Rectal smooth muscle tissue (tissue), 1 donor: ENCODE results near the gene CEBPA.
"Not testable (repeated sequence)": the region's sequence is repeated elsewhere in the genome, so short reads cannot be mapped to it uniquely, and the experiment has no call there.

Experiments used
- H3K27ac ChIP-seq: one replicate; pipeline ENCODE4 v1.7.0; 2013; ENCODE audit warnings: low read depth, low read length, inconsistent platforms
- H3K27me3 ChIP-seq: one replicate; pipeline ENCODE4 v1.7.0; 2013; ENCODE audit warnings: low read length; ENCODE audit not compliant: control insufficient read depth, insufficient read depth
- H3K36me3 ChIP-seq: one replicate; pipeline ENCODE4 v1.7.0; 2013; ENCODE audit warnings: low read length; ENCODE audit not compliant: control insufficient read depth, insufficient read depth
- H3K4me1 ChIP-seq: one replicate; pipeline ENCODE4 v1.7.0; 2013; ENCODE audit warnings: low read length; ENCODE audit not compliant: control insufficient read depth, insufficient read depth
- H3K4me3 ChIP-seq: one replicate; pipeline ENCODE4 v1.7.0; 2013; ENCODE audit warnings: low read length
- H3K9ac ChIP-seq: one replicate; pipeline ENCODE4 v1.7.0; 2013; ENCODE audit warnings: low read length

The CEBPA gene

GRCh38 chr19:33317991-33318390 is 15.7 kb upstream of the CEBPA start:
- not testable (repeated sequence) for H3K27ac ChIP-seq, H3K9ac ChIP-seq, H3K36me3 ChIP-seq, H3K4me3 ChIP-seq, H3K27me3 ChIP-seq, H3K4me1 ChIP-seq

DNA sequence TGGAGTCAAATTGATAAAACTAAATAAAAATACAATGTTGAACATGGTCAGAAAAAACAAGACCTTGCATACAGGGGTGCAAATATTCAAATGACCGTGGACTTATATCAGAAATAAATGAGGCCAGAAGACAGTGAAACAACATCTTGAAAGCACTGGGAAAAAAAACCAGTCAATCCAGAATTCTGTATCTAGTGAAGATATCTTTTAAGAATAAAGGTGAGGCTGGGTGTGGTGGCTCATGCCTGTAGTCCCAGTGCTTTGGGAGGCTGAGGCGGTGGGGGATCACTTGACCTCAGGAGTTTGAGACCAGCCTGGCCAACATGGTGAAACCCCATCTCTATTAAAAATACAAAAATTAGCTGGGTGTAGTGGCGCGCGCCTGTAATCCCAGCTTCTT is 15.2 kb upstream of the CEBPA start:
- no peak overlapping the region for H3K27ac ChIP-seq
- H3K4me3 ChIP-seq: no peak overlapping the region
- H3K4me1 ChIP-seq: no peaks in the 10 kb centered on the region
- no peaks in the 10 kb centered on the region for H3K27me3 ChIP-seq
- H3K36me3 ChIP-seq: no peaks in the 10 kb centered on the region
- no peak overlapping the region for H3K9ac ChIP-seq

- Histone ChIP-seq H3K27me3 (no peaks in the 10 kb centered on the region), H3K9ac (no peak overlapping the region), H3K4me1 (no peaks in the 10 kb centered on the region), H3K27ac (no peak overlapping the region), H3K36me3 (no peaks in the 10 kb centered on the region), H3K4me3 (peak overlapping the region; percentile 19)
These were observed 14.4 kb upstream of the CEBPA start for GRCh38 chr19:33316541-33317264.

DNA sequence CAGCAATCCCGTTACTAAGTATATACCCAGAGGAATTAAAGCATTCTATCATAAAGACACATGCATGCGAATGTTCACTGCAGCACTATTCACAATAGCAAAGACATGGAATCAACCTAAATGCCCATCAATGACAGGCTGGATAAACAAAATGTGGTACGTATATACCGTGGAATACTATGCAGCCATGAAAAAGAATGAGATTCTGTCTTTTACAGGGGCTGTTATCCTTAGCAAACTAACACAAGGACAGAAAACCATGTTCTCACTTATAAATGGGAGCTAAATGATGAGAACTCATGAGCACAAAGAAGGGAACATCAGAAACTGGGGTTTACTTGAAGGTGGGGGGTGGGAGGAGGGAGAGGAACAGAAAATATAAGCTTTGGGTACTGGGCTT is 10.5 kb upstream of the CEBPA start:
- not testable (repeated sequence) for H3K4me1 ChIP-seq, H3K4me3 ChIP-seq, H3K9ac ChIP-seq, H3K27me3 ChIP-seq, H3K36me3 ChIP-seq, H3K27ac ChIP-seq

DNA sequence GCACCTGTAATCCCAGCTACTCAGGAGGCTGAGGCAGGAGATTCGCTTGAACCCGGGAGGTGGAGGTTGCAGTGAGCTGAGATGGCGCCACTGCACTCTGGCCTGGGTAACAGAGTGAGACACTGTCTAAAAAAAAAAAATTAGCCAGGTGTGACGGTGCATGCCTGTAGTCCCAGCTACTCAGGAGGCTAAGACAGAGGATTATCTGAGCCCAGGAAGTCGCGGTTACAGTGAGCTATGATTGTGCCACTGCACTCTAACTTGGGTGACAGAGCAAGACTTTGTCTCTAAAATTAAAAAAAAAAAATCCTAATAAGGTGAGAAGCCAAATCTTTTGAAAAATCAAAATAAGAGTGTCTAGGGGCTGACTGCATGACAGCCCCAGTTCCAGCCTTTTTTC is 9.7 kb upstream of the CEBPA start:
- Histone ChIP-seq H3K4me3 (no peak overlapping the region), H3K27ac (no peak overlapping the region)

DNA sequence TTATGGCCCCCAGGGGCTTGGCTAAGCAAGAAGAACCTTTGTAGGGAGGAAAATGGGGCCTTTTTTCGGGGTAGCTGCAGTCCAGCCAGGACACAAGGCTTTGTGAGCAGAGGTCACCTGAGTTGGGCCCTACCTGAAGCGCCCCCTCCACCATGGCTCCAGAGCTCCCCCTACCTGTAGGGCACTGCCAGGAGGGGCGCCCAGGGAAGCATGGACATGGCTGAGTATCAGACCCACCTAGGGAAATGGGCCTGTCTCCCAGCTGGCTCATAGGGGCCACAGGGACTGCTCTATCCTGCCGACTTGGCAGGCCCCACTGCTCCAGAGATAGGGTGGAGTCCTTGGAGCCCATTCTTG is 9.0 kb upstream of the CEBPA start:
- H3K27me3 ChIP-seq: no peaks in the 10 kb centered on the region
- H3K27ac ChIP-seq: no peak overlapping the region
- H3K36me3 ChIP-seq: no peaks in the 10 kb centered on the region
- H3K9ac ChIP-seq: no peak overlapping the region
- H3K4me3 ChIP-seq: no peak overlapping the region
- no peaks in the 10 kb centered on the region for H3K4me1 ChIP-seq

More for the DNA sequence above, 9.7 kb upstream of the CEBPA start:
- Histone ChIP-seq H3K9ac (no peak overlapping the region), H3K27me3 (no peaks in the 10 kb centered on the region), H3K4me1 (no peaks in the 10 kb centered on the region), H3K36me3 (no peaks in the 10 kb centered on the region)

- H3K36me3 ChIP-seq: no peaks in the 10 kb centered on the region
- no peak overlapping the region for H3K27ac ChIP-seq
- no peak overlapping the region for H3K9ac ChIP-seq
- no peak overlapping the region for H3K4me3 ChIP-seq
- no peaks in the 10 kb centered on the region for H3K4me1 ChIP-seq
- H3K27me3 ChIP-seq: no peaks in the 10 kb centered on the region
These were observed 8.4 kb upstream of the CEBPA start for GRCh38 chr19:33310606-33311325.

GRCh38 chr19:33309826-33310225 is 7.5 kb upstream of the CEBPA start:
- Histone ChIP-seq H3K27ac (no peak overlapping the region), H3K4me3 (no peak overlapping the region), H3K4me1 (no peaks in the 10 kb centered on the region), H3K9ac (no peak overlapping the region), H3K36me3 (no peaks in the 10 kb centered on the region), H3K27me3 (no peaks in the 10 kb centered on the region)

- Histone ChIP-seq H3K9ac (no peak overlapping the region), H3K27ac (no peak overlapping the region), H3K36me3 (no peaks in the 10 kb centered on the region), H3K4me3 (no peak overlapping the region), H3K27me3 (no peaks in the 10 kb centered on the region), H3K4me1 (peaks cover 3% of the 10 kb centered on the region)
These were observed 4.8 kb upstream of the CEBPA start for GRCh38 chr19:33306853-33307792.

- peaks cover under 1% of the 10 kb centered on the region for H3K27me3 ChIP-seq
These were observed 3.9 kb upstream of the CEBPA start for GRCh38 chr19:33306191-33306590.

DNA sequence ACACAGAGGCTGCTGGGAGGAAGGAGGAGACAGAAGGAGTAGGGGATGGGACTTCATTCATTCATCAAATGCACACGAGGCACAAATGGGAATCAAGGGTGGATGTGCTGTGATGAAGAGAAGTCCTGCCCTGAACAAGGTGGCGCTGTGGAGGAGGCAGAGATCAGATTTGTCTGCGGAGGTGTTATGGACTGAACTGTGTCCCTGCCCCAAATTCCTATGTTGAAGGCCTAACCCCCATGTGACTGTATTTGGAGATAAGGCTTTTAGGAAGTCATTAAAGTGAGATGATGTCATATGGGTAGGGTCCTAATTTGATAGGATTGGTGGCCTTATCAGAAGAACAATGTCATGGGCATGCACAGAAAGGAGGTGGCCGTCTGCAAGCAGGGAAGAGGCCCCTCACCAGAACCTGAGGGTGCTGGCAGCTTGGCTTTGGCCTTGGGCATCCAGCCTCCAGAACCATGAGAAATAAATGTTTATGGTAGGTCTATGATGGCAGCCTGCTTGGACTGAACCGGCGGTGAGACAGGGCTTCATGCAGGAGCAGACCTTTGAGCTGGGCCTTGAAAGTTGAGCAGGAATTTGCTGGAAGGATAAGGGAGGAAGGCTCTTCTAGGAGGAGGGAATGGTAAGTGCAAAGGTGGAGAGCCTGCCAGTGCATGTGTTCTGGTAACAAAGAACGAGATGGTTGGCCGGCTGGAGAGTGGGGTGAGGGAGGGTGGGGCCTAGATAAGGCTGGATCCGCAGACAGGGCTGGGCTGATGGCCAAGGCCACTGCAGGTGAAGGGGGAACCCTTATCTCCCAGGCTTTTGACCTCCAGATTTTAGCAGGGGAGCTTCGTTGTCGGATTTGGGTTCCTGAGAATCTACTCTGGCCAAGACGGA is 2.7 kb upstream of the CEBPA start:
- Histone ChIP-seq H3K9ac (no peak overlapping the region), H3K27ac (no peak overlapping the region), H3K36me3 (no peaks in the 10 kb centered on the region), H3K27me3 (peaks cover 6% of the 10 kb centered on the region), H3K4me3 (peak overlapping the region; percentile 77), H3K4me1 (peaks cover 3% of the 10 kb centered on the region)

More at GRCh38 chr19:33306191-33306590, 3.9 kb upstream of the CEBPA start:
- peaks cover 3% of the 10 kb centered on the region for H3K4me1 ChIP-seq
- H3K9ac ChIP-seq: no peak overlapping the region
- no peak overlapping the region for H3K4me3 ChIP-seq
- H3K27ac ChIP-seq: no peak overlapping the region
- no peaks in the 10 kb centered on the region for H3K36me3 ChIP-seq
